NCI-H510A (cell line): Measurements from ENCODE around the gene ELF2.
"Not testable (repeated sequence)": the region's sequence is repeated elsewhere in the genome, so short reads cannot be mapped to it uniquely, and the experiment has no call there.

Experiments
- DNase-seq: peaks from one replicate; lab custom pipeline; 2025; lab: John Stamatoyannopoulos, UW

Gene ELF2

GRCh38 chr4:139177049-139177868 is at the start of gene ELF2:
Gene ELF2 (minus strand): TSS chr4:139177218. CDS start chr4:139137701, 39,517 bp downstream.
- peak; percentile 75 for DNase-seq

- no peak for DNase-seq
Measured at GRCh38 chr4:139223682-139224317, 46.8 kb upstream of the ELF2 start.

- no peak for DNase-seq
Measured at GRCh38 chr4:139222215-139222614, 45.2 kb upstream of the ELF2 start.

GRCh38 chr4:139221687-139222086 is 44.7 kb upstream of the ELF2 start:
- no peak for DNase-seq

DNA sequence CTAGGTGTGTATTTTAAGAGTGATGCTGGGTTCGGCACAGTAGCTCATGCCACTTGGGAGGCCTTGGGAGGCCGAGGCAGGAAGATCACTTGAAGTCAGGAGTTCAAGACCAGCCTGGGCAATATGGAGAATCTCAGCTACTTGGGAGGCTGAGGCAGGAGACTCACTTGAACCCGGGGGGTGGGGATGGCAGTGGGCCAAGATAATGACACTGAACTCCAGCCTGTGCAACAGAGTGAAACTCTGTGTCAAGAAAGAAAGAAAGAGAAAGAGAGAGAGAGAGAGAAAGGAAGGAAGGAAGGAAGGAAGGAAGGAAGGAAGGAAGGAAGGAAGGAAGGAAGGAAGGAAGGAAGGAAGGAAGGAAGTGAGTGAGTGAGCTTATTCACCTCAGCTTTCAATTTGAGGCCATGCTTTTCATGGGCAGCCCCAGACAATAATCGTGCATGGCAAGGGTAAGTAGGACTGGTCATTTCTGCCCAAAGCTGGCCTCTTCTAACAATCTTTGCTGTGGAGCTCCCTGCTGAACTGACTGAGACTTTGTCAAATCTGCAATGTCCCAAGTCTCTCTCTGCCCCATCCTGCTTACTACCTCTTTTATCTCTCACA is 42.5 kb upstream of the ELF2 start:
- no peak for DNase-seq

GRCh38 chr4:139214039-139214534 is 37.1 kb upstream of the ELF2 start:
- peak; percentile 50 for DNase-seq

DNA sequence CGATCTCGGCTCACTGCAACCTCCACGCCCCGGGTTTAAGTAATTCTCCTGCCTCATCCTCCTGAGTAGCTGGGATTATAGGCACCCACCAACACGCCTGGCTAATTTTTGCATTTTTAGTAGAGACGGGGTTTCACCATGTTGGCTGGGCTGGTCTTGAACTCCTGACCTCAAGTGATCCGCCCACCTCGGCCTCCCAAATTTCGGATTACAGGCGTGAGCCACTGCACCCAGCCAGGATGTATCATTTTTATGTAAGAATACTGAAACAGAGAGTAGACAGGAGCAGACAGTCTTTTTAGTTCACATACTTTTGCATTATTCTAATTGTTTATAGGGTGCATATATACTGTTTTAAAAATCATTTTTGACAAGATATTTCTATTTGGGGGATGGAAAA is 36.6 kb upstream of the ELF2 start:
- DNase-seq: not testable (repeated sequence)

DNA sequence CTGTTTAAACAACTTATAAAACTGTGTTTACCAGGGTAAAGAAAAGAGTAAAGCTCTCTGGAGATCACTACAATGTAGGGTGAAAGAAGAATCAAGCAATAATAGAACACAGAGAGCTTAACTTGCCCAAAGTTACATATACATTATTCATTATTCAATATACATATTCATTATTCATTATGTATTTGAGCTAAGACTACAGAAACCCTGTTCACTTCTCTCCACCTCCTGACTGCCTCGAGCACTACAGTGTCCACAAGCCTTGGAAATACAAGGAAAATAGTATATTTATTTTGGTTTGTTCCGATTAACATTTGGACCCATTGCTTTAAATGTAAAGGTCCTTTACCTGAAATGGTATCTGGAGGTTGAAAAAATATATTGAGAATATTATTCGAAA is 35.9 kb upstream of the ELF2 start:
- no peak for DNase-seq

DNA sequence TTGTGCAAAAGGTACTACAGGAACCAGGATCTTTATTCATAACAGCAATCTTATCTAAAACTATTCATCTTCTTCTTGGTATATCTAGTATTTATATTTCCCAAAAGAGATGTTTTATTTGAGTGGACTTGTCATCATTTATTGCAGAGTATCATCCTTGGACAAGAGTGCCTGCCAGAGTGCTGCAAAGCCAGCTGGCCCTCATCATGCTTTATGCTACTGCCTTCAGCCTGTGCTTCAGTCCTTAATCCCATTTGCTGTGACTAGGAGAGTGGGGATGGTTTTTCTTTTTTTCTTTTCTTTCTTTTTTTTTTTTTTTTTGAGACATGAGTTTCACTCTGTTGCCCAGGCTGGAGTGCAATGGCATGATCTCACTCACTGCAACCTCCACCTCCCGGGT is 33.5 kb upstream of the ELF2 start:
- no peak for DNase-seq

GRCh38 chr4:139209470-139210063 is 32.5 kb upstream of the ELF2 start:
- no peak for DNase-seq

DNA sequence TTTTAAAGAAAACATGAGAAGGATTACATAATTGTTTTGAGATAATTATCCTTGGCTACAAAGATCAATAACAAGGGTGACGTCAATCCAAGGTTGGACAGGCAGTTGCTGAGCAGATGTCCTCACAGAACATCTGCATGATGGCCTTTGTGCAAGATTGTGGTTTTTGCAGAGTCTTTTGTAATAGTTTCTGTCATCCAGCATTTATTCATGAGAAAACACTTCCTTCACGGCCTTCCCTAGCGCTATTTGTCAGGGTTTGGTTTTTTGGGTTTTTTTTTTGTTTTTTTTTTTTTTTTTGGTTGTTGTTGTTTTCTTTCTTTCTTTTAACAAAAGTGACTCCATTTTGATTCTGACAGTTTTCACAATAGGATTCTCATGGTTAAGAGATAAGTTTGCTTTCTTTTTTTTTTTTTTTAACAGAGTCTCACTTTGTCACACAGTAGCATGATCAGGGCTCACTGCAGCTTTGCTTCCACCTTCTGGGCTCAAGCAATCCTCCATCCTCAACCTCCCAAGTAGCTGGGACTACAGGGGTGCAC is 31.5 kb upstream of the ELF2 start:
- DNase-seq: no peak

DNA sequence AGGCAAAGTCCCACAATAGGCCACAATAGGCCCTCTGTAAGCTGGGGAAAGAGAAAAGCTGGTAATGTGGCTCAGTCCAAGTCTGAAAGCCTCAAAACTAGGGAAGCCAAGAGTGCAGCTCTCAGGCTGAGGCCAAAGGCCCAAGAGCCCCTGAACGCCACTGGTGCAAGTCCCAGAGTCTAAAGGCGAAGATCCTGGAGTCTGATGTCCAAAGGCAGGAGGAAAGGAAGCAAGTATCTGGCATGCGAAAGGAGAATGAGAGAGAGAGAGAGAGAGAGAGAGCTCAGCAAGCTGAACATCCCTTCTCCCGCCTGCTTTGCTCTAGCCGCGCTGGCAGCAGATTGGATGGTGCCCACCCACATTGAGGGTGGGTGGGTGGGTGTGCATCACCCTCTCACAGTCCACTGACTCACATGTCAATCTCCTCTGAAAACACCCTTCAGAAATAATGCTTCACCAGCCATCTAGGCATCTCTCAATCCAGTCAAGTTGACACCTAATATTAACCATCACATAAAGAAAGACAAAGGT is 30.9 kb upstream of the ELF2 start:
- DNase-seq: no peak

GRCh38 chr4:139207247-139207646 is 30.2 kb upstream of the ELF2 start:
- DNase-seq: no peak

GRCh38 chr4:139202991-139203390 is 26.0 kb upstream of the ELF2 start:
- DNase-seq: no peak

- DNase-seq: no peak
Measured at GRCh38 chr4:139200506-139200905, 23.5 kb upstream of the ELF2 start.

DNA sequence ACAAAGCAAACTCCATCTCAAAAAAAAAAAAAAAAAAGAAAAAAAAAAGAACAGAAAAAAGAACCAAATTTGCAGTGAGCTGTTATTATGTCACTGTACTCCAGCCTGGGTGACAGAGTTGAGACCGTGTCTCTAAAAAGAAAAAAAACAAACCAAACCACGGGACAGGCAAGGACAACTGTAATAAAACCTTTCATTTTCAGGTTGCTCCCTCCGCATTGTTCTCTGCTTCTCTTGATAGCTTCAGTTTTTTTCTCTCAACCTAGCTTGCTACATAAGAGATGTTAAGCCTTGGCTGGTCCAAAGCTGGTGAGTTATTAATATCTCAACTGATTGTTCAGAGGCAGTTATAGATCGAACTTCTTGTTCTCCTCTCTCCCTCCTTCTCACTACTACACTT is 23.1 kb upstream of the ELF2 start:
- DNase-seq: no peak

- DNase-seq: not testable (repeated sequence)
Measured at GRCh38 chr4:139197214-139197613, 20.2 kb upstream of the ELF2 start.

- no peak for DNase-seq
Measured at GRCh38 chr4:139196462-139196861, 19.4 kb upstream of the ELF2 start.

DNA sequence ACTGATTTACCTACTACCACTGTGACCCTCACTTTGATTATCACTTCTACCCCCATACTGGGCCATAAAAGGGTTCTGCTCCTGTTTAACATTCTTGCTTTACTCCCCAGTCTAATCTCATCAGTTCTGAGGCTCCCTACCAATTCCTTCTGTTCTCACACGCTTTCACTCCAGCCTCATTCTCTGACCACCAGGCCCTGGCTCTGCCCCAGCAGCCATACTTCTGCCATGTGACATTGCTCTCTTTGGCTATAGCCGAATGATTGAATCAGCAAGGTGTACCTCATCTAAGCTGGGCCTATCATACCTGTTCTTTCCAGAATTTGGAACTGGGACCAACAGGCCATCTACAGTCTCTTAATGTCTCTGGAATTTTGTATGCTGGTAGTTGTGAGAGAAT is 14.4 kb upstream of the ELF2 start:
- no peak for DNase-seq

DNA sequence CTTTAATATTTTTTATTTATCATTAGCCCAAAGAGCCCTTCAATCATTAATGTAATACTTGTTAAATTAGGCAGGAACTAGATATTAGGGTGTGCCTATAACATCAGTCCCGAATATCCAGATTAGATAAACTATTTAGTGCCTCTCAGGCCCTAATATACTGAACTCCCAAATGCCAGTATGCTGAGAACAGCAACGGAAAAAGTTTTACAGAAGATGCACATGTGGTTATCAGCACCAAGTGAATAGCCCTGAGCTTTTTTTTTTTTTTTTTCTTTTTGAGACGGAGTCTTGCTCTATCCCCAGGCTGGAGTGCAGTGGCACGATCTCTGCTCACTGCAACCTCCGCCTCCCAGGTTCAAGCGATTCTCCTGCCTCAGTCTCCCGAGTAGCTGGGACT is 13.0 kb upstream of the ELF2 start:
- DNase-seq: no peak

DNA sequence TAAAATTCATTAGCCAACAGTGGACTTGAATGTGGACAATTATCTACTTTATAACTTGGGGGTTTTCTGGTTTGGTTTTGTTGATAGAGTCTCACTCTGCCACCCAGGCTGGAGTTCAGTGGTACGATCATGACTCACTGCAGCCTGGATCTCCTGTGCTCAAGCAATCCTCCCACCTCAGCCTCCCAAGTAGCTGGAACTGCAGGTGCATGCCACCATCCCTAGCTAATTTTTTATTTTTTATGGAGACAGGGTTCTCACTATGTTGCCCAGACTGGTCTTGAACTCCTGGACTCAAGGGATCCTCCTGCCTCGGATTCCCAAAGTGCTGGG is 12.4 kb upstream of the ELF2 start:
- DNase-seq: no peak
